KMS-11 (cell line): ENCODE measurements around the gene TEX48.

Source experiments
- H2AFZ ChIP-seq: fragments of 200-600 bp; sonication (generic); 2 replicates; pipeline ENCODE4 v1.6.1; 2016; ENCODE audit warnings: antibody characterized with exemption, mixed run types, low read depth
- H3K27ac ChIP-seq: fragments of 200-600 bp; sonication (generic); 2 replicates; pipeline ENCODE4 v1.6.1; 2016; ENCODE audit warnings: mild to moderate bottlenecking, mixed run types
- H3K27me3 ChIP-seq: fragments of 200-600 bp; sonication (generic); 2 replicates; pipeline ENCODE4 v1.6.1; 2017; ENCODE audit warnings: mild to moderate bottlenecking, low read depth, mixed run types, moderate library complexity; ENCODE audit not compliant: insufficient read depth
- H3K36me3 ChIP-seq: fragments of 200-600 bp; sonication (generic); 2 replicates; pipeline ENCODE4 v1.6.1; 2017; ENCODE audit warnings: mild to moderate bottlenecking, mixed run types; ENCODE audit not compliant: insufficient read depth
- H3K4me1 ChIP-seq: fragments of 200-600 bp; sonication (generic); 2 replicates; pipeline ENCODE4 v1.6.1; 2016; ENCODE audit warnings: mild to moderate bottlenecking, low read depth, mixed run types; ENCODE audit not compliant: poor library complexity, severe bottlenecking
- H3K4me2 ChIP-seq: fragments of 200-600 bp; sonication (generic); 2 replicates; pipeline ENCODE4 v1.7.0; 2016; ENCODE audit warnings: mild to moderate bottlenecking, mixed run types
- H3K4me3 ChIP-seq: fragments of 200-600 bp; sonication (generic); IDR thresholded peaks from 2 replicates; pipeline ENCODE4 v1.6.1; 2017; ENCODE audit warnings: low read depth, low read length, mixed read lengths; ENCODE audit not compliant: insufficient read depth
- H3K79me2 ChIP-seq: fragments of 200-600 bp; sonication (generic); 2 replicates; pipeline ENCODE4 v1.6.1; 2016; ENCODE audit warnings: low read depth, mixed run types; ENCODE audit not compliant: insufficient read depth
- H3K9ac ChIP-seq: fragments of 200-600 bp; sonication (generic); 2 replicates; pipeline ENCODE4 v1.6.1; 2016; ENCODE audit warnings: mild to moderate bottlenecking, mixed run types
- H4K20me1 ChIP-seq: fragments of 200-600 bp; sonication (generic); 2 replicates; pipeline ENCODE4 v1.6.1; 2016; ENCODE audit warnings: mild to moderate bottlenecking, mixed run types; ENCODE audit not compliant: insufficient read depth
- CTCF ChIP-seq: fragments of 200-600 bp; sonication (generic); conservative IDR thresholded peaks from 2 replicates; pipeline ENCODE4 v1.6.1; 2017; ENCODE audit warnings: low read depth, mild to moderate bottlenecking, antibody characterized with exemption, low read length, moderate library complexity, mixed read lengths

TEX48 gene

DNA sequence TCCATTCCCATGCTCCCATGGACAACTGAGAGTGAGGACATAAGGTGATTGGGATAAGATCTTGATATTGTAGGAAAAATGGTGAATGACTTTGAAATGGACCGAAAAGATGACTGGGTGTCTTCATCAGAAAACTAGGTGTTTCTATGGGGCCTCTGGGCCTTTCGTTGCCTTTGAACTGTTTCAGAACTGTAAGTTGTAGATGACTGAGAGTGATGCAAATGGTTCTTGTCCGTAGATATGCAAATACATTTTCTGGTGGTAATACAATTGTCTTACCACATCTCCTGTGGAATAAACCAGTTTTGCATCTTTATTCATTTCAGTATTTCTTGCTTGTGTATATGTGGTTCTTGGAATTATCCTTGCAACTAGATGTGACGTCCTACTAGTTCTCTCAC is 16.0 kb upstream of the TEX48 start:
- peaks cover 42% of the 10 kb centered on the region for H3K4me1 ChIP-seq
- no peaks in the 10 kb centered on the region for H4K20me1 ChIP-seq
- H3K27ac ChIP-seq, result no peak overlapping the region
- no peaks in the 10 kb centered on the region for H3K79me2 ChIP-seq
- peak overlapping the region; percentile 41; the same call in 1 of the 2 replicates for H3K4me2 ChIP-seq
- H3K9ac ChIP-seq, result no peak overlapping the region
- no peak for TF ChIP-seq CTCF
- no peaks in the 10 kb centered on the region for H3K36me3 ChIP-seq
- H2AFZ ChIP-seq, result no peak overlapping the region
- H3K4me3 ChIP-seq, result no peak overlapping the region
- H3K27me3 ChIP-seq, result peaks cover 39% of the 10 kb centered on the region; the same call in 1 of the 2 replicates

GRCh38 chr9:114696814-114697544 is 15.0 kb upstream of the TEX48 start:
- H3K4me2 ChIP-seq, result peak overlapping the region; percentile 41

GRCh38 chr9:114695948-114696347 is 14.0 kb upstream of the TEX48 start:
- TF ChIP-seq CTCF, result no peak
- peaks cover 56% of the 10 kb centered on the region for H3K4me1 ChIP-seq
- no peak overlapping the region for H3K4me3 ChIP-seq
- H3K27me3 ChIP-seq, result peaks cover 53% of the 10 kb centered on the region
- no peaks in the 10 kb centered on the region for H3K79me2 ChIP-seq
- H3K36me3 ChIP-seq, result no peaks in the 10 kb centered on the region
- no peak overlapping the region for H3K27ac ChIP-seq
- H3K9ac ChIP-seq, result no peak overlapping the region
- H4K20me1 ChIP-seq, result no peaks in the 10 kb centered on the region
- no peak overlapping the region for H2AFZ ChIP-seq
- peak overlapping the region; percentile 41 for H3K4me2 ChIP-seq

More at GRCh38 chr9:114696814-114697544, 15.0 kb upstream of the TEX48 start:
- Histone ChIP-seq H3K27me3 (peaks cover 48% of the 10 kb centered on the region), H2AFZ (no peak overlapping the region), H3K79me2 (no peaks in the 10 kb centered on the region), H3K9ac (no peak overlapping the region), H3K27ac (no peak overlapping the region; the same call in 1 of the 2 replicates), H3K4me3 (no peak overlapping the region), H4K20me1 (no peaks in the 10 kb centered on the region), H3K36me3 (no peaks in the 10 kb centered on the region), H3K4me1 (peaks cover 46% of the 10 kb centered on the region)
- TF ChIP-seq CTCF, result no peak

DNA sequence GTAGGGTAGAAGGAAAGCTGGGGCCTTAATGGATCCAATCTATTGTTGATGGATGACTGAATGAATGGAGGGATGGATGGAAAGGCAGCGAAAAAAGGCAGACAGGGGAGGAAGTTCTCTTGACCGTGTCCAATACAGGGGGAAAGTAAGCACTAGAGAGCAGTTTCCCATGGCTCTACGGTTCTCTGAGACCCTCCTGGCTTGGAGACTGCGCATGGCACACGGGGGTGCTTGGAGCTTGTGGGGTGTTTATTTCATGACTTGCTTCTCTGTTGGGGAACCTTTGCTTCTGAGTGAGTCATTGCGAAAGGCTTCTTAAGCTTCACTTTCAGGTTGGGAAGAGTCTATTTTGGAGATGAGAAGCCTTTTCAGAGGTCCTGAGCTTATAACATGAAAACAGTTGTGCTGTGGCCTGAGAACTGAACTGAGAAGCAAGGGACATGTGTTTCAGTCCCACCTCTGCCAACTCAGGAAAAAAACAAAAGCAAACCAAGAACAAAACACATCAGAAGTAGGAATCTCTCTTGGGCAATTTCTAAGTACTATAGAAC is 12.8 kb upstream of the TEX48 start:
- no peaks in the 10 kb centered on the region for H3K36me3 ChIP-seq
- no peak overlapping the region for H3K9ac ChIP-seq
- no peaks in the 10 kb centered on the region for H4K20me1 ChIP-seq
- peaks cover 64% of the 10 kb centered on the region for H3K4me1 ChIP-seq
- TF ChIP-seq CTCF, result no peak
- no peak overlapping the region for H3K4me3 ChIP-seq
- no peak overlapping the region for H3K27ac ChIP-seq
- no peak overlapping the region for H2AFZ ChIP-seq
- peak overlapping the region; percentile 23; the same call in 1 of the 2 replicates for H3K4me2 ChIP-seq
- peaks cover 51% of the 10 kb centered on the region for H3K27me3 ChIP-seq
- H3K79me2 ChIP-seq, result no peaks in the 10 kb centered on the region
